LHCN-M2 (cell line): ENCODE data around the gene ANTXR1. TPM values are rescaled to one million over a fixed set of nuclear protein-coding genes. Genes with fewer than 3 reads are reported as not detected.
A peak's percentile ranks its signal among the peaks of the same experiment; 100 is the strongest.

Experiments used
- DNase-seq: peaks from one replicate; pipeline ENCODE4 v3.0.0-alpha.2; 2012; ENCODE audit warnings: low read depth
- total RNA-seq: library from RNA; depleted of rRNA; stranded (reverse); fragments of >200 nt; gene quantifications from 2 replicates; pipeline ENCODE4 v1.2.3, GENCODE V29; 2014

The ANTXR1 gene
- total RNA-seq, 1 experiment from 2014 or later = 209 TPM

DNA sequence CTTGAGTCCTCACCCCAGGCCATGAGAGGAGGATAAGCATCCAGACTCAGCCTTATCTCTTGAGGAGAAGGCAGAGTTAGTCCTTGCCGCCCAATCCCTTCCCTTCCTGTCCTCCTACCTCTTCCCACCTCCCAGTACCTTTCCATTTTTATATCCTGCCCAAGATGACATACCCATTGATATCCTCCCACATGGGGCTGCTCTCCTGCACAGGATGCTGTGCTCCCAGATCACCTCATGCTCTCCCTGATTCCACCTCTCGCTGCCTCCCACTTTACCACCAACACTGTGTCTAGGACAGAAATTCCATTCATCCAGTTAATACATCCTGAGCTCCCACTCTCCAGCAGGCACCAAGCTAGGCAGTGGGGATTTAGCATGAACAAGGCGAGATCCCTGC is 191.7 kb downstream of the ANTXR1 start:
- no peak for DNase-seq

DNA sequence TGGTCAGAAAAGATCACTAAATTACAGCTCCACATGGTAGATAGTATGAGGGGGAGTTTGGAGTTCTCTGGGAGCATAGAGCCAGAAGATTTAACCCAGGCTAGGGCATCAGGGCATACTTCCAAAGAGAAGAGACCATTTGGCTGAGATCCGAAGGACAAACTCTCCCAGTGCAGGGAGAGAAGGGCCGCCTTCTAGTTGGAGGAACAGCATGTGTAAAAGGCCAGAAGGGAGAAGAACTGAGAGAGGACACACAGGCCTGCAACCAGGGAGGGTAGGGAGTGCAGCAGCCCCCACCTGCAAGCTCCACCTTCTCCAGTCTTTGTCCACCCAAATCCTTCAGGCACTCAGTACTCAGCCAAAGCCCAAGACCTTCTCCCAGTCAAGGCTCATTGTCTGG is 192.1 kb downstream of the ANTXR1 start:
- no peak for DNase-seq

DNA sequence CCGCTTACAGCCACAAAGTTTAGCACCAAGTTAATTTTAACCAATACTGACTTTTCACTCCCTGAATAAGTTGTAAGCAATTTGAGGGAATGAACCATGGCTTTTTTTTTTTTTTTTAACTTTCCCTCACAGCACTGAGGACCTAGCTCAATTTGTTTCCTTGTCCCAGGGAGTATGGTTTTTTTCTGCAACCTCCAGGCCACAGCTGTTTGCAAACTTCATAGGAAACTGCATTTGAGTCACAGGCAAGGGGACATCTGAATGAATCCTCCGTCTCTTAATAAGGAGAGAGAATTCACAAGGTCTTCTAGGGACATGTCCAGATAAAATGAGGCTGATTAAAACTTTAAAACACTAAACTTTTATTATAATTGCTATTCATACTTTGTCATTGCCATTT is 192.5 kb downstream of the ANTXR1 start:
- peak; percentile 96 for DNase-seq

DNA sequence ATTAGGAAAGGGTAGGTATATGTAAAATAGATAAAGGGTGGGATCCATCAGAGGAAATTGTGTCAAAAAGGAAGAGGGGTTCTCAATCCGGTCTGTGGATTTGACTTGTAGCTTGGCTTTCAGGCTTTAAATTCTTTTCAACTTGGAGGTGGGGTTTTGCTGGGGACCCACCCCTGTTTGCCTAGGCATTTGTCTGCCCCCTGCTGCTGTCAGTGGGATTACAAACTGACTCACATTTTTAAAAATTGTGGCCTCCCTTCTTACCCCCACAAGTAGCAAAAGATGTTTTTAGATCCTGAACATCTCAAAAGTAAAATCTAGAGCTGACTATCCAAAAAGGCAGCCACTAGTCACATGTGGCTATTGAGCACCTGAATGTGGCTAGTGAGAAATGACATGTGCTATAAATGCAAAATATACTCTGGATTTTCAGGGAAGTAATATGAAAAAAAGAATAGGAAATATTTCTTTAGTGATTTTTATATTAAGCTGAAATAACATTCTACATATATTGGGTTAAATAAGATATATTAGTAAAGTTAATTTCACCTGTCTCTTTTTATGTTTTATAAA is 195.1 kb downstream of the ANTXR1 start:
- no peak for DNase-seq

DNA sequence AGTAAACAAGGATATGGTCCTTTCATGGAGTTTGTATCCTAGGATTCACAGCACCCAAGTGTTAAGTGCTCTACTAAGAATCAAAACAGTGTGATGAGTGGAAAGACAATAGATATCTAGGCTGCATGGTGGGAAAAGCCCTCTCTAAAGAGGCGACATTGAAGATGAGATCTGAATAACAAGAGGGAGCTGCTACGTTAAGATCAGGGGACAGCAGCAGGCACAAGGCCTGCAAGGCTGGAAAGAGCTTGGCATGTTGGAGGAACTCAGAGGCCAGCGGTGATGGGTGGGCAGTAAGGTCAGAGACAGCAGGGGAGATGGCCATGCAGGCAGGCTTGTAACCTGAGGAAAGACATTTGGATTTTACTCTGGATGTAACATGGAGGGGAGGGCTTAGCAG is 196.5 kb downstream of the ANTXR1 start:
- DNase-seq = no peak

DNA sequence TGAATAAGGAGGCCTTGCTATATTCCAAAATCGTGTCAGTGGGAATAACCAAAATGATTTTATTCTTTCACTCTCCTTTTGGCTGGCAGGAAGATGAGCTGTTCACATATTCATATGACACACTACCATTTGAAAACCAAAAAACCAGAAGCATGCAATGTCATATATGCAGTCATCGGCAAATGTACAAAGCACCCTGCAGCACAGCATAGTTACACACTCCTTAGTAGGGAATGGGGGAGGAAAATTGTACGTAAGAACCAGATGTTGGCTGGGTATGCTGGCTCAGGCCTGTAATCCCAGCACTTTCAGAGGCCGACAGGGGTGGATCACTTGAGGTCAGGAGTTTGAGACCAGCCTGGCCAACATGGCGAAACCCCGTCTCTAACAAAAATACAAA is 197.4 kb downstream of the ANTXR1 start:
- DNase-seq = no peak

DNA sequence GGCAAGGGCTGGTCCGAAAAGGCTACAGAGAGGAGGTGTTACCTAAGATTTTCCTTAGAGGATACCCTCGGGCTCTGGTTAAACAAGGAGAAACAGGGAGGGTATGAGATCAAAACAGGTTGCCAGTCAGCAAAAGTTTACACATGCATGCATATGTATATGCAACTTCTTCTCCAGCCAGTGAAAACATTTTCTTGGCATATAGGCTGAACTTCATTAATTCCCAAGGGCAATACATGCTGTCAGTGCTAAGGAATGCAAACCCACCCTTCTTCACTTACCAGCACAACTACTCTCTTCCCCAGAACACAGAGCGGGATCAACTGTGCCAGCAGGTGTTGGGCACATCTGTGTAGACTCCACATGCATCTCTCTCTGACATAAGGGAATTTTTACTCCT is 198.1 kb downstream of the ANTXR1 start:
- peak; percentile 70 for DNase-seq

DNA sequence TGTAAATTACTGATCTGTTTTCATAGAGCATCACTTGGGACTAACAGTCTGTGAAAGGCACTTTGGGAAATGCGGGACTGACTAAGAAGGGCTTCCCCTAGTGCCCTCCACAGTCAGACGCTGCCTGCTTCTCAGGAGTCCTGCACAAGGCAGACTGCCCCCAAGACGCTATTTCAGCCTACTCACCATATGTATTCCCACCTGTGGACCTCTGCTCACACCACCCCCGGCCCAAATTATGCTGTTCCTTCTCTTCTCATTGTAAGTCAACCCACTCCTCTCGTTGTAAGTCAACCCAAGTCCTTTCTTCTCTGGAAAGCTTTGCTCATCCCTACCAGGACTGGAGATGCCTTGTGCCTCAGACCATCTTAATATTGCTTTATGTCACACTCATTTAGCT is 198.7 kb downstream of the ANTXR1 start:
- DNase-seq = no peak

DNA sequence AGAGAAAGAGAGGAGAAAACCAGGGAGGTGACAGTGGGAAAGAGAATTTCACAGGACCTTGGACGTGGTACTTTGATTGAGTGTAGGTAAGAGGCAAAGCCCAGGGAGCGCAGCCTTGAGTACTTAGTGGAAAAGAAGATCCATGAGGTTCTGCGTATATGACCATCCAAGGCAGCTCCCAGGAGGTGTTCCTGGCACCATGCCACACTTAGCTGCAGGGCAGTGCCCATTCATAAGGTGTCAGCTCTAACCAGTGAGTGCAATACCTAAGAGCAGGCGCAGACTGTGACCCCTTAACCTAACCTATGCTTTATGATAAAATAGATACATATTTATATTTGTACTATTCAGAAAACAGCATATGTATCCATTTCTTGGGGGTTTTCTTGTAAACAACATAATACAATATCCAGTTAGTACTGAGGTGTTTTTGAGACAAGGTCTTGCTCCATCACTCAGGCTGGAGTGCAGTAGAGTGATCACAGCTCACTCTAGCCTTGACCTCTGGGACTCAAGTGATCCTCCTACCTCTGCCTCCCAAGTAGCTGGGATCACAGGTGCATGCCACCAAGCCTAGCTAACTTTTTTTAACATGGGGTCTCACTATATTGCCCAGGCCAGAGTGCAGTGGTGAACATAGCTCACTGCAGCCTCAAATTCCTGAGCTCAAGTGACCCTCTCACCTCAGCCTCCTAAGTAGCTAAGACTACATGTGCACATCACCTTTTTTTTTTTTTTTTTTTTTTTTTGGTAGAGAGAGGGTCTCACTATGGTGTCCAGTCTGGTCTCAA is 199.5 kb downstream of the ANTXR1 start:
- DNase-seq = no peak

DNA sequence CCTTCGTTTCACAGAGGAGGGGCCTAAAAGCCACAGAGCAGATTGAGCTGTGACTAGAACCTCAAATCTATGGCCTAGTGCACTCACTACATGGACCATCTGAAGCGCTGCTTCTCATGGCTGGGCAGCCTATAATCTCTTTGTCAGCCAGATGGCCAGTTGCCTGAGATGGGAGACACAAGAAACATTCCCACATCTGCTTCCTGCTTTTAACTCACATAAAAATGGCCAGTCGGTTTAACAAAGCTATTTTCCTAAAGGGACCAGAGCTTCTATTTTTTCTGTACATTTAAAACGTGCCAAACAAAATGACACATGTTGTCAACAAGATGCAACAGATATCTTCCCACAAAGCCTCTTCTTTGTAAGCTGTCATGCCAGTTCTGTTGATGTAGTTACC is 200.2 kb downstream of the ANTXR1 start:
- DNase-seq = no peak

DNA sequence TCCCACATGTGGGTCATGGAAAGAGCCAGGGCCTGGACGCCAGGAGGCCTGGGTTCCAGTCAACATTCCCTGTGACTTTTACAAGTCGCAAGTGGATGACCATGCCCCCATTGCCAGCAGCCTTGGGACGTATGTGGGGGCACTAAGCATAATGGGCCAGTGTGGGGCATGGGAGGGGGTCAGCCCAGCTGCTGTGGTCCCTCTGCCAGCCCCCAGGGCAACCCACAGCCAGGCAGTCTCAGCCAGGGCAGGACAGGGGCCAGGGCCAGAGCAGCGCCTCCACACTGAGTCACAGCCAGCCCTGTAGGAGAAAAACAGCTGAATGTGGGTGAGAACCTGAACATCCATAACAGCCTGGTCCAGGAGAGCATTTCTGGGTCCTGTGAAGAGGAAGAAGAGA is 200.8 kb downstream of the ANTXR1 start:
- peak; percentile 71 for DNase-seq

DNA sequence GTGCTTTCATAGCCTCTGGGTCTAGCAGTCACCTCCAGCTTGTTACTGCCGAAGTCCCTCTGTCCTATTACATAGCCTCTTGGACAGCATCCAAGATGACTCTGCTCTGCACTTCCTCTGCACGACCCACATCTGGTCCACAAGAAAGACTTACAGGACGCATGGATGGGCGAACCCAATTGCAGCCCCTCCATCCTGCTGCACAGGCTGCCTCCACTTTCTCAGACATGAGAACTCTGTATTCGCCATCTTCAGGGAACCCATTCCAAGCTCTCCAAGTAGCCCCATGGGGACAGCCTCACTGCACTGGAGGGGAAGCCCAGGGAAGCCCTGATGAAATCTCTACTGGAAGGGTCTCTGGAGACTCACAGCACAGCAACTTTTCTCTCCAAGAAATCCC is 201.9 kb downstream of the ANTXR1 start:
- peak; percentile 47 for DNase-seq

DNA sequence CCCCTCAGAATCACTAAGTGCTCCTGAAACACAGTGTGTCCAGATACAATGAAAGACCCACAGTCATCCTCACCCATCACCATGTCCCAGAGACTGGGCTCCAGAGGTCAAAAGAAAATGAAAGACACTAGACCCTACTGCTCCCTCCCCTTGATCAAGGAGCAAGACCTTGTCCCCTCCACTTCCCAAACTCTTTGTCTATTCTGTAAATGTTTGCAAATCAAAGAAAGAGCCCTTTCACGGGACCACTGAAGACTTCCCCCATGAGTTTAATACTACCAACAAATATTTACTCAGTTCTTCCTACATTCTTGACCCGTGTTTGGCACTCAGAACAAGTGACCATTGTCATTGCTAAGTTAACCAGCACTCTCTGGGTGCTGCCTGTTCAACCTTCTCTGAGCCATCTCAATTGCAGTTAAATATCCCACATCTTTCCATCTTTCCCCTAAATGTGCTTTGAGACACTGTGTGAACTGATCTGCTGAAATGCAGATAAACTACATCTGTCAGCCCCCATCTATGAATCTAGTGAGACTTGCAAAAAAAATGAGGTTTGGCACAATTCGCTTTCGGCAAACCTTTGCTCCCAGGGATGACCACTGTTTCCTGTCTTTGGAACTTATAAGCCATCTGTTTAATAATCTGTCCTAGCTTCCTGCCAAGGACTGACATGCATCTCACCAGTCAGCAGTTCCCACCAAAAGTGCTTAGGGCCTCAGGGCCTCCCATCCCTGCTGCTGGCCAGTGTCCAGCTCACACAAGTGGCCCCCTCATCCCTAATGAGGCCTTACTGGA is 203.8 kb downstream of the ANTXR1 start:
- peak; percentile 97 for DNase-seq

DNA sequence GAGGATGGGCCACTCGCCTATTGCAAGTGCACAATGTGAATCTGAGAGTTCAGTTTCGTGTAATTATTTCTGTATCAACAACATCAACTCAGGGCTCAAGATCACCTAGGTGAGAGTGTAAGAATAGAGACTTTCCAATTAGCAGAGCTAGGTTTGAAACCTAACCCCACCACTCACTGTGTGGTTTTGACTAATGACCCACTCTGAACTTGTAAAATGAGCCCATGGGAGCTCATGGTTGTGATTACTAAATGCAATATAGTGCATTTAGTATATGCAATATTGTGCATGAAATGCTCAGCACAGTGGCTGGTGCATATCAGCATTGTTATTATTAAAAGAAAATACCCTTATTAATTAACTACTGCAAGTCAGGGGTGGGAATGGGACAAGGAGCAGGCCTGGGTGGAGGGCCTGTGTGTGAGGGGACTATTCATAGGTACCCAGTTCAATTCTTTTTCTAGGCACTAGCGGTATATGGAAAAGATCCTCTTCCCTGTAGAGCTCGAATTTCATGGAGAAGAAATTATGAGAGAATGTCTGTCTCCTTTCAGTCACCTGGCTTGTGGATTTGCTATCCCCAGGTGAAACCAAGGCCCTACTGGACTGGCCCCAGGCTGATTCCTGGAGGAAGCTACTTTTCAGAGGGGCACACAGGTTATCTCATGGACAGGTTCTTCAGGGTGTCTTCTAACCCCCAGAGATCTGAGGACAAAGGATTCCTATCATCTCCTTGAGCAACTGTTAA is 204.5 kb downstream of the ANTXR1 start:
- DNase-seq = no peak

DNA sequence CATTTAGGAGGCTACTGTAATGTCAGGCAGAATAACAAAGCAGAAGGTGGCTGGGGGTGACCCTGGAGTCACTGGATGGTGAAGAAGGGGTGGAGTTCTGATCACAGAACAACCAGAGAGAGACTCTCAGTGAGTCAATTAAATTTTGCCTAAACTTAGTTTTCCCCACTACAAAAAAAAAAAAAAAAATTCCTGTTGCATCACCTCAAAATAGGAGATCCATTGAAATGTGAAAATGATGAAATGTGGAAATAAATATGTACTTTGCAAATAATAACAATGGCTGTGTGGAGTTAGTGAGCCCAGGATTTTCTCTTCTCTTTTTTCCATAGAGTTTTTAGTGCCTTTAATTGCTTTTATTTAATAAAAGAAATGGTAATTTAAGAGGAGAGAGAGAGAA is 208.5 kb downstream of the ANTXR1 start:
- DNase-seq = no peak

DNA sequence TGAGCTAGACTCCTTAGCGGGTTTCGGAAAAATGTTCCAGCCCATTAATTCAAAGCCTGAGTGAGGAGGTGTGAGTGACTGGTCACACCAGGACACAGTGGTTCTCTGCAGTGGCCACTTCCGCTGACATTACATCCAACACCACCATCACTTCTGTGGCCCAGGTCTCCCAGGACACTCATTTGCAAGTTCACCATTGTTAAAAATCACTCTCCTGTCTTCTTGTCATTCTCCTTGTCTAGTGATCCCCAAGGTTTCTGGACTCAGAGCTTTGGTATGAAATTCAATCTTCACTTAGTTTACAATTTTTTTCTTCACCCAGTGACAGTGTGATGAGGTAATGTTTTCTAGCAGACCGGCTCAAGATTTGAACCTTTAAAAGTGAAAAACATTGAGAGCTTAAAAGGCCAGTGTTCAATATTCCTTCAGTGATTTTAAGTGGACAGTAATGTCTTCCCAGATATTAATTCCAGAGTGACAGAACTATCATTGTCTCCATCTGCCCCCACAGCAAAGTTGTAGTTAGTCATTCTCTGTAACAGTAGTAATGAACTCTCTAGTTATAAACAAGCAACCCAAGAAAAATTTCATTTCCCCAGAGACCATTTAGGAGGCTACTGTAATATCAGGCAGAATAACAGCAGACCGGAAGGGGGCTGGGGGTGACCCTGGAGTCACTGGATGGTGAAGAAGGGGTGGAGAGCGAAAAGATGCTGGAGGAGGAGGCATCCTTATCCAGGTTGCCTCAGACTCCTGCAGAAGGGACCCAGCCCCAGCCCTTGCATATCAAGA is 209.2 kb downstream of the ANTXR1 start:
- DNase-seq = peak; percentile 87

DNA sequence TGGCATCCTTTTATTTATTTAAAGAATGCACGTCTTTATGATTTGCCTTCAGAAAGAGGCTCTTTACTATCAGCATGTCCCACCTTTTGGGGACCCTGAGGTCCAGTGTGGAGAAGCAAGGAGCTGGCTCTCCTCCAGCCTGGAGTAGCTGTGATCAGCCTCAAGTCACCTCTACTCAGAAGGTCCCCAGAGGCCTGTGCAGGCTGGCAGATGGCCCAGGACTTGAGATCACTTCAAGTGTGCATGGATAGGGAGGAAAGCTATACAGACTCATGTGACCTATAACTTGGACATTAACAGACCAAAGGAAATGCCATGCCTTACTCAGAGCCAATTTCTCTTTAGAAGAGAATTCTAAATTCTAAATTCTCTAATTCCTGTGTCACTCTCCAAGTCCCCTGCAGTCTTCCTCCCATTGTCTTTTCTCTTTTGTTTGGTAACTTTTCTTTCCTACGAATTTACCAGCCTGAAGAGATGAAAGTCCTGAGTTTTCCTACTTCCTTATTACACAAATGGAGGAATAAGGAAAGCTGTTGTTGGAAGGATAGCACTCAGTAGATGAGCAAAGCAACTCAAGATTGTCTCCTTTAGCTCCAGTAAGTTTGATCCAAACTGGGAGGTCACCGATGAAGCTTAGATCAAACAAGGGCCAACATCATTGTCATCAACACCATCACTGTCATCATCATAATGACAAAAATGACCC is 210.1 kb downstream of the ANTXR1 start:
- peak; percentile 64 for DNase-seq

DNA sequence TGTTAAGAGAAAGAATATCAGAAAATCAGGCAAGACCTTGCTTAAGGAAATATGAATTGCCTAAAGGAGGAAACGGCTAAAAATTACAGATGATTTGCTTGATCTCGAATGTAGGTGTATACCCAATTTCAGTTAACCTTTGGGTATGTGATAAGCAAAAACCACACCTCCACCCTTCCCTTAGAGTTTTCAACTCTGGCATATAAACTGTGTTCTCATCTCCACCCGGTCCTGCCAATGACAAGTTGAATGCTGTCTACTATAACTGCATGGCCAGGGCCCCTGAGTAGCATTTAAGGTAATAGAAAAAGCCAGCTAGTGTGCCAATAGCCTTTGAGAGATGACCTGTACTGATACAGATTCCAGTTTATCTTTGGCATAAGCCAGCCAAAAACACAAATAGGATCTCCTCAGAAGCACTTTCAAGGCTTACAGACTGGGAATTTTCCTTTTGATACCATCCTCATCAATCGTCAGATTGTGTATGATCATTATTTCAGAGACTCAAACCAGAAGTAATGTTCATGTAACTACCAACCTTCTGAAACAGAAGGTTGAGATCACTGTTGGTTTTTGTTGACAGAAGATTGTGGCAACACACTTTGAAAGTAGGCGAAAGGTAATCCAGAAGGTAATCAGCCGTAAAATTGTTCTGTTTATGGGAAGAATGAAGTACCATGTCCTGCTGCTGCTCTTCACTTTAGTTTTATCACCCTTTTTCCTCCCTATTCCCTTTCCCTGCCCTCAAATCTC is 211.0 kb downstream of the ANTXR1 start:
- DNase-seq = no peak

DNA sequence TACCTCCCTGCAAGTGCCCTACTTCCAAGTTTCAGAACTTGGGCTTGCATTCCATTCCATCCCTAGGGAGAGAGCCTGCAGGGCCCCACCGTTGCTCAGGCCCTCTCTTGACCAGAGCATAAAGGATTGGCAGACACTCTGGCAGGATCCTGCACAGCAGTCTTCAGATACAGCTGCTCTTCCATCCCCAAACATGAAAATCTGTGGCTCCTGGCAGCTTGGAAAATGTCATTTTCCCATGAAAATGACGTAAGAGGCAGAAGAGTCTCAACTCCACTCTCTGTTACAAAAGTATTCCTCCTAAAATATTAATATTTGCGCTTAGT is 211.5 kb downstream of the ANTXR1 start:
- peak; percentile 58 for DNase-seq

DNA sequence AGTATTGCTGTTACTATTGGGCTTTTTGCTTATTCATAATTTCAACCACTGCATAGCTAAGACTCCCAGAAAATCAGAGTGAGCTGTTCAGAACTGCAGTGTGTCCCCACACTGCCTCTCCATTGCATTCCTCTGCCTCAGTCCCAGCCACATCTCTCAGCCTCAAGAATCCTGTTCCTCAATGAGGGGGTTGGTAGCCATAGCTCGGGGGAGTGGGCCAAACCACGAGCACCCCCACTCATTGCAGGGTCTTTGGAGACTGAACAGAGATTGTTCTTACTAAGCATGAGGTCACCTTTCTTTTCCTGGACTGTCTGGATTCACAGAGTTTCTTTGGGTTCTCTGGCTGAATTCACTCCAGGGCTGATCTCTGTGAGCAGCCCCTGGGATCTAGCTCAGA is 213.0 kb downstream of the ANTXR1 start:
- DNase-seq = no peak
